Astrocyte (in vitro differentiated cells and primary cell): ENCODE measurements around the gene SLC16A1. TPM values are rescaled to one million over a fixed set of nuclear protein-coding genes. Genes with fewer than 3 reads are reported as not detected.
"Not testable (repeated sequence)": the region's sequence is repeated elsewhere in the genome, so short reads cannot be mapped to it uniquely, and the experiment has no call there.

ENCODE experiments used
- DNase-seq: peaks from one replicate; pipeline ENCODE4 v3.0.0-alpha.2; 2010; ENCODE audit warnings: low read depth
- FAIRE-seq: peaks from 2 replicates; lab custom pipeline; 2011; peaks lifted over from hg19 to GRCh38; lab: Jason Lieb, UNC
- H2AFZ ChIP-seq: 2 replicates; pipeline ENCODE4 v1.6.0; 2012; ENCODE audit warnings: low read depth, low read length, inconsistent platforms
- H3K27ac ChIP-seq: 2 replicates; pipeline ENCODE4 v1.5.1; 2011; ENCODE audit warnings: low read depth, low read length, inconsistent platforms
- H3K27me3 ChIP-seq: 2 replicates; pipeline ENCODE4 v1.6.0; 2011; ENCODE audit warnings: low read length, inconsistent platforms; ENCODE audit not compliant: insufficient read depth
- H3K36me3 ChIP-seq: 2 replicates; pipeline ENCODE4 v1.5.1; 2011; ENCODE audit warnings: low read length, inconsistent platforms; ENCODE audit not compliant: insufficient read depth
- H3K4me1 ChIP-seq: 2 replicates; pipeline ENCODE4 v1.5.1; 2011; ENCODE audit warnings: low read length, inconsistent platforms; ENCODE audit not compliant: insufficient read depth
- H3K4me2 ChIP-seq: 2 replicates; pipeline ENCODE4 v1.6.0; 2012; ENCODE audit warnings: low read length, inconsistent platforms
- H3K4me3 ChIP-seq: 2 replicates; pipeline ENCODE4 v1.5.1; 2011; ENCODE audit warnings: low read depth, mild to moderate bottlenecking, low read length, inconsistent platforms; ENCODE audit not compliant: insufficient read depth
- H3K79me2 ChIP-seq: 2 replicates; pipeline ENCODE4 v1.6.0; 2012; ENCODE audit warnings: mild to moderate bottlenecking, low read length, inconsistent platforms; ENCODE audit not compliant: insufficient read depth
- H3K9ac ChIP-seq: 2 replicates; pipeline ENCODE4 v1.6.0; 2012; ENCODE audit warnings: mild to moderate bottlenecking, low read length, inconsistent platforms
- H3K9me3 ChIP-seq: 2 replicates; pipeline ENCODE4 v1.5.1; 2012; ENCODE audit warnings: low read depth, mild to moderate bottlenecking, low read length, inconsistent platforms; ENCODE audit not compliant: insufficient read depth
- H4K20me1 ChIP-seq: 2 replicates; pipeline ENCODE4 v1.6.0; 2012; ENCODE audit warnings: low read length, inconsistent platforms; ENCODE audit not compliant: insufficient read depth
- H3K27ac Mint-ChIP-seq: one replicate; pipeline ENCODE4 v1.8.0; 2021; ENCODE audit warnings: mild to moderate bottlenecking, mixed read lengths; ENCODE audit not compliant: unreplicated experiment
- H3K27me3 Mint-ChIP-seq: one replicate; pipeline ENCODE4 v1.8.0; 2021; ENCODE audit warnings: low read depth, mixed read lengths; ENCODE audit not compliant: unreplicated experiment
- H3K36me3 Mint-ChIP-seq: one replicate; pipeline ENCODE4 v1.8.0; 2021; ENCODE audit warnings: low read depth, mixed read lengths; ENCODE audit not compliant: unreplicated experiment
- H3K4me1 Mint-ChIP-seq: one replicate; pipeline ENCODE4 v1.8.0; 2021; ENCODE audit warnings: low read depth, mixed read lengths; ENCODE audit not compliant: unreplicated experiment
- H3K4me3 Mint-ChIP-seq: one replicate; pipeline ENCODE4 v1.8.0; 2021; ENCODE audit warnings: mild to moderate bottlenecking, moderate library complexity, mixed read lengths; ENCODE audit not compliant: unreplicated experiment
- H3K9me3 Mint-ChIP-seq: one replicate; pipeline ENCODE4 v1.8.0; 2021; ENCODE audit warnings: mild to moderate bottlenecking, mixed read lengths; ENCODE audit not compliant: unreplicated experiment
- CTCF ChIP-seq: IDR thresholded peaks from 2 replicates; pipeline ENCODE4 v1.5.1; 2011; ENCODE audit warnings: low read depth, mild to moderate bottlenecking, inconsistent platforms, low read length, moderate library complexity; ENCODE audit not compliant: insufficient read depth
- EZH2 ChIP-seq: IDR thresholded peaks from 2 replicates; pipeline ENCODE4 v1.6.1; 2012; ENCODE audit warnings: mild to moderate bottlenecking, low read length, inconsistent platforms; ENCODE audit not compliant: insufficient read depth
- total RNA-seq: library from RNA; stranded (reverse); gene quantifications from 2 replicates; pipeline ENCODE4 v1.2.1, GENCODE V29; 2021

The SLC16A1 gene
- total RNA-seq, 1 donor from 2014 or later: 153 TPM

GRCh38 chr1:112894010-112894292 lies 62.0 kb downstream of the SLC16A1 start:
- Histone ChIP-seq H3K79me2 (no peaks in the 10 kb centered on the region), H3K4me2 (no peak overlapping the region), H4K20me1 (no peaks in the 10 kb centered on the region), H3K27ac (no peak overlapping the region), H3K9ac (no peak overlapping the region), H2AFZ (no peak overlapping the region), H3K36me3 (no peaks in the 10 kb centered on the region), H3K9me3 (no peaks in the 10 kb centered on the region), H3K4me3 (no peak overlapping the region), H3K4me1 (no peaks in the 10 kb centered on the region), H3K27me3 (no peaks in the 10 kb centered on the region)
- Mint-ChIP-seq H3K4me1 (no peaks in the 10 kb centered on the region), H3K9me3 (peaks cover 19% of the 10 kb centered on the region), H3K4me3 (no peak overlapping the region), H3K36me3 (peaks cover 16% of the 10 kb centered on the region), H3K27me3 (no peaks in the 10 kb centered on the region), H3K27ac (no peak overlapping the region)
- no peak for FAIRE-seq
- DNase-seq: no peak
- TF ChIP-seq CTCF (no peak), EZH2 (no peak)

DNA sequence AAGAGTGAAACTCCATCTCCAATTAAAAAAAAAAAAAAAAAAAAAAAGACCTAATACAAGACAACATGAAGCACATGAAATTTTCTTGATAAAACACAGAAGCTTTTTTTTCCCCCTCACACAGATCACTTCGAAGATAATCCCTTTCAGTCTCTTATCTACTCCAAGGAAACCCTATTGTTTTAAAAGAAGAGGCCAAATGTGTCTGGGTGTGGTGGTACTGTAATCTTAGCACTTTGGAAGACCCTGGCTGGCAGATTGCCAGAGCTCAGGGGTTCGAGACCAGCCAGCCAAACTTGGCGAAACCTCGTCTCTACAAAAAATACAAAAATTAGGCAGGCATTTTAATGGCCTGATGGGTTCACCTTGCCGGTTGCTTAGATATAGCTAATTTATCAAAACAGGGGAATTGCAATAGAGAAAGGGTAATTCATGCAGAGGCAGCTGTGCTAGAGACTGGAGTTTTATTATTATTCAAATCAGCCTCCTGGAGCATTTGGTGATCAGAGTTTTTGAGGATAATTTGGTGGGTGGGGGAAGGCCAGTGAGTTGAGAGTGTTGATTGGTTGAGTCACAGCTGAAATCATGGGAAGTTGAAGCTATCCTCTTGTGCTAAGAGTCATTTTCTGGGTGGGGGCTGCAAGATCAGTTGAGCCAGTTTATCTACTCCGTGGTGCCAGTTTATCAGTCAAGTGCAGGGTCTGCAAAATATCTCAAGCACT lies 62.5 kb downstream of the SLC16A1 start:
- no peak overlapping the region for H3K4me3 Mint-ChIP-seq
- Histone ChIP-seq H4K20me1 (no peaks in the 10 kb centered on the region), H3K9ac (no peak overlapping the region), H3K9me3 (no peaks in the 10 kb centered on the region), H3K4me3 (no peak overlapping the region), H3K4me1 (no peaks in the 10 kb centered on the region), H3K27me3 (no peaks in the 10 kb centered on the region), H3K4me2 (no peak overlapping the region), H3K79me2 (no peaks in the 10 kb centered on the region), H3K27ac (no peak overlapping the region), H2AFZ (no peak overlapping the region), H3K36me3 (no peaks in the 10 kb centered on the region)
- H3K9me3 Mint-ChIP-seq: peaks cover 19% of the 10 kb centered on the region
- H3K27me3 Mint-ChIP-seq: no peaks in the 10 kb centered on the region
- no peak for FAIRE-seq
- H3K4me1 Mint-ChIP-seq: no peaks in the 10 kb centered on the region
- TF ChIP-seq EZH2: no peak
- no peak for TF ChIP-seq CTCF
- peaks cover 16% of the 10 kb centered on the region for H3K36me3 Mint-ChIP-seq
- DNase-seq: no peak
- no peak overlapping the region for H3K27ac Mint-ChIP-seq

DNA sequence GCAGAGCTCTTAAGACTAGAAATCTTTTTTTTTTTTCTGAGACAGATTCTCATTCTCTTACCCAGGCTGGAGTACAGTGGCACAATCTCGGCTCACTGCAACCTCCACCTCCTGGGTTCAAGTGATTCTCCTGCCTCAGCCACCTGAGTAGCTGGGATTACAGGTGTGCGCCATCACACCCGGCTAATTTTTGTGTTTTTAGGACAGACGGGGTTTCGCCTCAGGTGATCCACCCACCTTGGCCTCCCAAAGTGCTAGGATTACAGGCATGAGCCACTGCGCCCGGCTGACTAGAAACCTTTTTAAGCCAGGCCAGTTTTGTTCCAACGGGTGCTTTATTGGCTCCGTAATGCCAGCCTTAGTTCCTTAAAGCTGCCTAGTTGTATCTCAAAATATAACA lies 66.1 kb downstream of the SLC16A1 start:
- not testable (repeated sequence) for H3K27ac ChIP-seq, H3K9me3 ChIP-seq, H3K9ac ChIP-seq, H3K27ac Mint-ChIP-seq, H3K27me3 ChIP-seq, H3K9me3 Mint-ChIP-seq, H3K4me3 ChIP-seq, DNase-seq, H3K36me3 ChIP-seq, H3K79me2 ChIP-seq, H3K4me1 ChIP-seq, H3K4me2 ChIP-seq, FAIRE-seq, H3K36me3 Mint-ChIP-seq, H3K4me1 Mint-ChIP-seq, H2AFZ ChIP-seq, H4K20me1 ChIP-seq, H3K4me3 Mint-ChIP-seq, H3K27me3 Mint-ChIP-seq
